ENCODE measurements around the gene NUMA1. TPM values are rescaled to one million over a fixed set of nuclear protein-coding genes. Genes with fewer than 3 reads are reported as not detected.
A peak's percentile ranks its signal among the peaks of the same experiment; 100 is the strongest.

Gene NUMA1
- total and polyA plus RNA-seq, 9 of the 15 experiments (the other 6 are each of a cell fraction or from before 2014, with no cell fraction given) = 4.1 to 104 (median 51.2) TPM

DNA sequence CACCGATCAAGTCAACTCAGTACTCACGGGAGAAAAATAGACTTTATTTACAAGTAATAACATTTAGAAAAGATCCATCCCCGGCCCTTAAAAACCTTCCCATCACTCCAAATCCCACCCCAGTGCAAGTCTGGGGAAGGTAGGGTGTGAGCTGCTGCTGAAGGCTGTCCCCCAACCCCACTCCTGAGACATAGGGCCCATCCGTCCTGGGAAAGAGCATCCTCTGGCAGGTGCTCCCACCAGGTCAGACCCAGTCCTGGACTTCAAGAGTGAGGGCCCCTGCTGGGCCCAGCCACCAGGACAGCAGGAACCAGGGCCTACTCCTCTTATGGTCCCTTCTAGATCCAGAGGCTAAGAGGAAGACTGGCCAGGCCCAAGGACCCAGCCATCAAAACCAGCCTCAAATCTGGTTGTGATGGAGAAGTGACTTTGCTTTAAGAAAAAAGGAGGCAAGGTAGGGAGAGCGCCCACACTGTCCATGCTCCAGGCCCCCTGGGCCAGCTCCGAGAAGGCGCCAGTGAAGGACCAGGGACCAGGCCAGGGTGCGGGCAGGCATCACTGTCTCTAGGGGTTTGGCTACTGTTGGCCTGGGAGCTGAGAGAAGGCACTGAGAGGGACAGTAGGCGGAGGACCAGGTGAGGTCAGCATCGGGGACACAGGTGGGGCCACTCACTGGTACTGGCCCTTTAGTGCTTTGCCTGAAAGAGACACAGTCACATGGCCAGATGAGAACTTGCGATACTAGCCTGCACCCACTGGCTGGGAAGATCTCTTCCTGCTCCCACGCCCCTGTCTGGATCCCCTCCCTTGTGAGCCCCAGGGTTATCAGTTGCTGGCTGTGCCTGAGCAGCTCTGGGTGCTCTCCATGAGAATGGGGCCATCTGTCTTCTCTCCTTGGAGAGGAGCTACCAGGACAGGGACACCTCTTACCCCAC lies 77.2 kb downstream of the NUMA1 start (continued):
- TF ChIP-seq ZNF589 (CRISPR knock-in tag; IDR thresholded peaks at IDR 0.05; ENCODE audit: low read depth) (no peak), ZNF134 (CRISPR knock-in tag; conservative IDR thresholded peaks at IDR 0.05) (peak; percentile 91), TSC22D4 (tag; IDR thresholded peaks at IDR 0.05) (no peak), SNAPC5 (CRISPR knock-in tag; IDR thresholded peaks at IDR 0.05) (no peak), TCF3 (CRISPR knock-in tag; IDR thresholded peaks at IDR 0.05) (peak; percentile 38; the same call in 1 of the 2 replicates), ZBTB17 (CRISPR knock-in tag; IDR thresholded peaks at IDR 0.05) (peak; percentile 59; the same call in 1 of the 2 replicates), CEBPG (CRISPR knock-in tag; IDR thresholded peaks at IDR 0.05) (no peak), CEBPG (tag; conservative IDR thresholded peaks at IDR 0.05 in 1 of 2, IDR thresholded peaks at IDR 0.05 in 1 of 2) (no peak), ZNF717 (CRISPR knock-in tag; IDR thresholded peaks at IDR 0.05) (no peak), SMAD4 (CRISPR knock-in tag; conservative IDR thresholded peaks at IDR 0.05) (peak; percentile 39; the same call in 1 of the 2 replicates), RHOXF2B (CRISPR knock-in tag; conservative IDR thresholded peaks at IDR 0.05) (no peak), RB1 (IDR thresholded peaks at IDR 0.05; ENCODE audit: low read depth) (no peak), NRF1 (conservative IDR thresholded peaks at IDR 0.05 in 1 of 2, IDR thresholded peaks at IDR 0.05 in 1 of 2) (0 out of 4 replicates have a peak, but pooled peaks of 1 of the 2 experiments have one; percentile 23), ZNF316 (IDR thresholded peaks at IDR 0.05) (no peak), MAFK (IDR thresholded peaks at IDR 0.05; ENCODE audit: low read length) (no peak), HMG20B (CRISPR knock-in tag; IDR thresholded peaks at IDR 0.05) (no peak), FUS (optimal IDR thresholded peaks at IDR 0.05; ENCODE audit: low read depth, low read length) (no peak), TFAM (CRISPR knock-in tag; conservative IDR thresholded peaks at IDR 0.05) (no peak), POLR2A (conservative IDR thresholded peaks at IDR 0.05) (peak; percentile 22; the same call in 1 of the 2 replicates), CHD4 (IDR thresholded peaks at IDR 0.05; ENCODE audit: insufficient read depth, insufficient replicate concordance, low read depth, low read length, poor library complexity, severe bottlenecking) (no peak), ZNF644 (tag; IDR thresholded peaks at IDR 0.05; ENCODE audit: low read depth) (no peak), KLF16 (IDR thresholded peaks at IDR 0.05) (no peak), ZNF75A (CRISPR knock-in tag; IDR thresholded peaks at IDR 0.05) (no peak), EP400 (IDR thresholded peaks at IDR 0.05) (no peak)
- TF ChIP-seq, protein P1, sequence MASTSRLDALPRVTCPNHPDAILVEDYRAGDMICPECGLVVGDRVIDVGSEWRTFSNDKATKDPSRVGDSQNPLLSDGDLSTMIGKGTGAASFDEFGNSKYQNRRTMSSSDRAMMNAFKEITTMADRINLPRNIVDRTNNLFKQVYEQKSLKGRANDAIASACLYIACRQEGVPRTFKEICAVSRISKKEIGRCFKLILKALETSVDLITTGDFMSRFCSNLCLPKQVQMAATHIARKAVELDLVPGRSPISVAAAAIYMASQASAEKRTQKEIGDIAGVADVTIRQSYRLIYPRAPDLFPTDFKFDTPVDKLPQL (IDR thresholded peaks at IDR 0.05; ENCODE audit: extremely low read depth, insufficient read length) = no peak

Data from K562 (cell line).